AG04450 (cell line): ENCODE results near the gene ORC3. TPM values are rescaled to one million over a fixed set of nuclear protein-coding genes. Genes with fewer than 3 reads are reported as not detected.

ENCODE experiments used
- CTCF ChIA-PET: fragments of 300-600, 350-600 bp; formaldehyde crosslinking; extraction: SDS; loops from one replicate; lab custom pipeline; 2022; ENCODE audit warnings: antibody characterized with exemption, inconsistent platforms; lab: Charles Lee
- POLR2A ChIA-PET: fragments of 350-600 bp; formaldehyde crosslinking; extraction: SDS; loops from one replicate; lab custom pipeline; 2021; ENCODE audit warnings: antibody characterized with exemption, inconsistent platforms; lab: Yijun Ruan, JAX
- DNase-seq: peaks from one replicate; pipeline ENCODE4 v3.0.0-alpha.2; 2011; ENCODE audit warnings: low read depth, low spot score
- H3K27ac ChIP-seq: one replicate; pipeline ENCODE4 v1.5.1; 2012; ENCODE audit warnings: low read depth, low read length, control low read depth
- H3K27me3 ChIP-seq: one replicate; pipeline ENCODE4 v1.6.0; 2012; ENCODE audit warnings: low read length; ENCODE audit not compliant: control insufficient read depth, insufficient read depth
- H3K4me3 ChIP-seq: 2 replicates; pipeline ENCODE4 v1.5.1; 2011; ENCODE audit warnings: mild to moderate bottlenecking, low read depth, low read length, control low read depth
- H3K9me3 ChIP-seq: 2 replicates; pipeline ENCODE4 v1.5.1; 2012; ENCODE audit warnings: low read length; ENCODE audit not compliant: control insufficient read depth, insufficient read depth
- CTCF ChIP-seq: IDR thresholded peaks from 2 replicates; pipeline ENCODE4 v1.5.1; 2011; ENCODE audit warnings: low read depth, low read length, control low read depth, inconsistent platforms
- polyA plus RNA-seq: library from polyadenylated mRNA; depleted of rRNA; stranded (reverse); fragments of >200 nt; gene quantifications from 2 replicates; pipeline ENCODE4 v1.2.3, GENCODE V29; 2011

ORC3 gene
- polyA plus RNA-seq, 1 experiment: 39.5 TPM

DNA sequence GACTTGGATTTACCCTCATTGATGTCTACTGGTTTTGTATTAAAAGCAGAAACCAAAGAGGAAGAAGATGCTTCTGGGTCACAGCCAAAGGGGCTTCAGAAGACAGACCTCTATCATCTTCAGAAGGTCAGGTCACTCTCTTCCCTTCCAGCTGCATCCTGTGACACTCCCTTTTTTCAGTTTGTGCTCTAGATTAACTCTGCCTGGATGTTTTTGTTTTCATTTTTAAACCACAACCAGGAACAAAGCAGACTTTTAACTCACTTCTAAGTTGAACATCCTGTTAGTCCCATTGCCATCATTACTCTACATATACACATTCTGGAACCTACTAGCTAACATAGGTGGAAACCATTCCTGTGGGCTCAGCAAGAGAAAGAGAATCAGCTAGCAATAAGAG is 66.9 kb downstream of the ORC3 start:
- no peak for DNase-seq
- Histone ChIP-seq H3K27me3 (no peaks in the 10 kb centered on the region), H3K9me3 (no peaks in the 10 kb centered on the region; the same call in 1 of the 2 replicates), H3K4me3 (no peak overlapping the region), H3K27ac (no peak overlapping the region)
- CTCF ChIA-PET: interaction anchor here (0.7 kb wide), 1 partner anchor 723 kb away, joined by 3 read pairs; no protein-coding TSS in a partner anchor
- no peak for TF ChIP-seq CTCF
- POLR2A ChIA-PET: interaction anchor here (0.5 kb wide), 1 partner anchor 10 kb away, joined by 3 read pairs; no protein-coding TSS in a partner anchor

DNA sequence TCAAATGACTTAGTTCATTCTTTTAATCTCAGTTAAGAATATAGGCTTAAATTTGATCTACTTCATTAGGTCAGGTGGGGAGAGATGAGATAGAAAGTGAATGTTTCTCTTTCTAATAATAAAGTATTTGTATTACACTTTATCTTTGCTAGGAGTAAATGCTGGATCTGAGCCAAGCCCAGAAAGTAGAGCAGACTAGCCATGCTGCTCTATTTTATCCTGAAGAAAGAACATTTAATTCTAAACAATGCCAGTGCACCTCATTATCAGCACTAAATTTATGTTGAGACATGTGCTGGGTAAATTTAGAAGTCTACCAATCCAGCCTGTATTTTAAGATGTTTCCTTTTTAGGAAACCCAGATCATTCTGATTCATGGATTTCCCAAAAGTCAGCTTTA is 68.6 kb downstream of the ORC3 start:
- Histone ChIP-seq H3K27ac (no peak overlapping the region), H3K27me3 (no peaks in the 10 kb centered on the region), H3K9me3 (no peaks in the 10 kb centered on the region; the same call in 1 of the 2 replicates), H3K4me3 (no peak overlapping the region)
- DNase-seq: no peak
- ChIA-PET POLR2A (interaction anchor here (0.7 kb wide), 1 partner anchor 26 kb away, joined by 4 read pairs; no protein-coding TSS in a partner anchor), CTCF (no interaction called here)
- no peak for TF ChIP-seq CTCF

- ChIA-PET POLR2A (interaction anchor here (0.6 kb wide), 1 partner anchor 66 kb away, joined by 3 read pairs; no protein-coding TSS in a partner anchor), CTCF (interaction anchor here (0.8 kb wide), 1 partner anchor 1211 kb away, joined by 3 read pairs; no protein-coding TSS in a partner anchor)
- peak overlapping the region; percentile 58 for H3K27ac ChIP-seq
- no peak overlapping the region for H3K4me3 ChIP-seq
- no peak for TF ChIP-seq CTCF
- H3K27me3 ChIP-seq: no peaks in the 10 kb centered on the region
- H3K9me3 ChIP-seq: no peaks in the 10 kb centered on the region; the same call in 1 of the 2 replicates
- DNase-seq: peak; percentile 34
These were observed 70.4 kb downstream of the ORC3 start for GRCh38 chr6:87660226-87660911.

GRCh38 chr6:87661016-87661415 is 71.1 kb downstream of the ORC3 start:
- DNase-seq: no peak
- TF ChIP-seq CTCF: no peak
- Histone ChIP-seq H3K4me3 (no peak overlapping the region), H3K27ac (no peak overlapping the region), H3K27me3 (no peaks in the 10 kb centered on the region), H3K9me3 (no peaks in the 10 kb centered on the region; the same call in 1 of the 2 replicates)
- ChIA-PET CTCF (interaction anchor here (0.6 to 1.3 kb wide), 3 partner anchors 10 to 594 kb away, joined by 3 to 6 read pairs (median 3); no protein-coding TSS in a partner anchor), POLR2A (interaction anchor here (0.7 kb wide), 1 partner anchor 40 kb away, joined by 3 read pairs; no protein-coding TSS in a partner anchor)

GRCh38 chr6:87661503-87661902 is 71.6 kb downstream of the ORC3 start:
- Histone ChIP-seq H3K4me3 (no peak overlapping the region), H3K27ac (peak overlapping the region; percentile 48), H3K9me3 (no peaks in the 10 kb centered on the region; the same call in 1 of the 2 replicates), H3K27me3 (no peaks in the 10 kb centered on the region)
- no peak for TF ChIP-seq CTCF
- CTCF ChIA-PET: interaction anchor here (0.6 to 1.3 kb wide), 3 partner anchors 10 to 595 kb away, joined by 3 to 6 read pairs (median 3); no protein-coding TSS in a partner anchor
- POLR2A ChIA-PET: interaction anchor here (0.7 kb wide), 1 partner anchor 40 kb away, joined by 3 read pairs; no protein-coding TSS in a partner anchor
- no peak for DNase-seq
